Measurements from ENCODE around the gene KICS2.

GRCh38 chr12:64184216-64184615 is 37.9 kb downstream of the KICS2 start:
- TF ChIP-seq ZNF552 (CRISPR knock-in tag; IDR thresholded peaks at IDR 0.05; ENCODE audit: borderline replicate concordance) (no peak), CTCF (CRISPR knock-in tag; IDR thresholded peaks at IDR 0.05) (no peak), USF2 (IDR thresholded peaks at IDR 0.05; ENCODE audit: low read depth, low read length) (no peak), USF2 (CRISPR knock-in tag; IDR thresholded peaks at IDR 0.05; ENCODE audit: borderline replicate concordance) (no peak), POLR2A (IDR thresholded peaks at IDR 0.05; ENCODE audit: insufficient read depth in 1 of 2, low read depth in 2 of 2, low read length in 2 of 2) (no peak), PBX2 (CRISPR knock-in tag; IDR thresholded peaks at IDR 0.05) (no peak), HNF4A (CRISPR knock-in tag; IDR thresholded peaks at IDR 0.05) (no peak), CREB1 (IDR thresholded peaks at IDR 0.05) (no peak), CREB1 (CRISPR knock-in tag; IDR thresholded peaks at IDR 0.05) (no peak), MAFK (conservative IDR thresholded peaks at IDR 0.05 in 1 of 2, IDR thresholded peaks at IDR 0.05 in 1 of 2; ENCODE audit: low read length in 2 of 2) (no peak), ZFP41 (CRISPR knock-in tag; IDR thresholded peaks at IDR 0.05; ENCODE audit: borderline replicate concordance) (no peak), NFE2 (CRISPR knock-in tag; IDR thresholded peaks at IDR 0.05) (no peak), ZBTB10 (CRISPR knock-in tag; IDR thresholded peaks at IDR 0.05; ENCODE audit: borderline replicate concordance) (no peak)
